SH-SY5Y (cell line): Measurements from ENCODE around the gene RBM33.

Source experiments
- GATA2 ChIP-seq: IDR thresholded peaks from 2 replicates; pipeline ENCODE4 v1.6.1; 2011; ENCODE audit warnings: mild to moderate bottlenecking, low read depth, low read length
- GATA3 ChIP-seq: IDR thresholded peaks from 2 replicates; pipeline ENCODE4 v1.6.1; 2011; ENCODE audit warnings: low read depth, mild to moderate bottlenecking, low read length, moderate library complexity

- TF ChIP-seq GATA2 = no peak
- TF ChIP-seq GATA3 = no peak
These were observed 41.1 kb upstream of the RBM33 start for GRCh38 chr7:155603205-155603857.
